ENCODE data around the gene RIMBP3B. TPM values are rescaled to one million over a fixed set of nuclear protein-coding genes. Genes with fewer than 3 reads are reported as not detected.
"Not testable (repeated sequence)": the region's sequence is repeated elsewhere in the genome, so short reads cannot be mapped to it uniquely, and the experiment has no call there.

RIMBP3B gene
- total RNA-seq, 4 donors from 2014 or later: not detected

- H3K27me3 ChIP-seq; H3K9me3 ChIP-seq; H3K4me3 ChIP-seq; H3K36me3 ChIP-seq; H3K27ac ChIP-seq; intact Hi-C loops (cut with DNase I); DNase-seq; H3K4me1 ChIP-seq: not testable (repeated sequence)
- no CpG with 5 or more reads among the region's 12 CpGs for WGBS, 2 donors
Observed at GRCh38 chr22:21424084-21424709, 40.6 kb downstream of the RIMBP3B start.

GRCh38 chr22:21434378-21435233 lies 51.1 kb downstream of the RIMBP3B start:
- H3K9me3 ChIP-seq; DNase-seq; intact Hi-C loops (cut with DNase I); H3K4me1 ChIP-seq; H3K36me3 ChIP-seq; H3K27ac ChIP-seq; H3K27me3 ChIP-seq; H3K4me3 ChIP-seq: not testable (repeated sequence)
- no CpG with 5 or more reads among the region's 15 CpGs for WGBS, 2 donors

- DNase-seq; H3K27me3 ChIP-seq; H3K4me1 ChIP-seq; intact Hi-C loops (cut with DNase I); H3K9me3 ChIP-seq; H3K36me3 ChIP-seq: not testable (repeated sequence)
- Histone ChIP-seq H3K27ac (peak overlapping the region in 2 of 4 donors; percentile 60 to 73), H3K4me3 (peak overlapping the region in 1 of 4 donors; percentile 34)
- no CpG with 5 or more reads among the region's 12 CpGs for WGBS, 2 donors
Observed at GRCh38 chr22:21435998-21436810, 52.7 kb downstream of the RIMBP3B start.

- H3K4me1 ChIP-seq; H3K36me3 ChIP-seq; H3K27ac ChIP-seq; H3K27me3 ChIP-seq; H3K4me3 ChIP-seq; intact Hi-C loops (cut with DNase I); H3K9me3 ChIP-seq; DNase-seq: not testable (repeated sequence)
- WGBS, 2 donors: no CpG with 5 or more reads among the region's 6 CpGs
Observed at GRCh38 chr22:21438013-21438412, 54.5 kb downstream of the RIMBP3B start.

Small RNA genes lying within 50 kb of the gene (small RNA-seq; reads per million reads assigned to genes)
- gene RF00492 (0 reads per million in 4 donors), gene RN7SKP63 (0 reads per million in 4 donors)

Other genes with a start within 250 kb of the RIMBP3B start
- 1 to 10 TPM; 3.3 to 5.2 (median 4.6) TPM for gene HIC2, start 33.6 kb downstream of the RIMBP3B start, total RNA-seq
- gene TMEM191C, start 83.6 kb downstream of the RIMBP3B start, total RNA-seq: 10 to 100 TPM in 1 of 4 donors, 1 to 10 TPM in 1, under 1 TPM in 2; 0.22 to 13.8 (median 4.7) TPM
- gene RIMBP3C, start 167.7 kb downstream of the RIMBP3B start, total RNA-seq: not detected
- 10 to 100 TPM; 34.7 to 53.8 (median 44.7) TPM for gene UBE2L3, start 184.0 kb downstream of the RIMBP3B start, total RNA-seq
- gene YDJC, start 246.3 kb downstream of the RIMBP3B start, total RNA-seq: 10 to 100 TPM; 34.1 to 53.8 (median 39.6) TPM
- gene CCDC116, start 249.0 kb downstream of the RIMBP3B start, total RNA-seq: 1 to 10 TPM in 1 of 4 donors, not detected in 3; 1.9 TPM